K562 treated with DMSO at 1 percent for 12 hours (cell line): ENCODE data around the gene TMEM39B. TPM values are rescaled to one million over a fixed set of nuclear protein-coding genes. Genes with fewer than 3 reads are reported as not detected.

Experiments used
- total RNA-seq: library from RNA; unstranded; fragments of 300-600 nt; gene quantifications from 2 replicates; pipeline ENCODE4 v1.2.3, GENCODE V29; 2022; ENCODE audit not compliant: insufficient read depth

Gene TMEM39B
- 24.3 and 27.6 TPM in 2 replicates for total RNA-seq

GRCh38 chr1:32072622-32073298 is at the start of gene TMEM39B:
TMEM39B (plus strand) TSS chr1:32072939; CDS start chr1:32073048, 109 bp downstream.

DNA sequence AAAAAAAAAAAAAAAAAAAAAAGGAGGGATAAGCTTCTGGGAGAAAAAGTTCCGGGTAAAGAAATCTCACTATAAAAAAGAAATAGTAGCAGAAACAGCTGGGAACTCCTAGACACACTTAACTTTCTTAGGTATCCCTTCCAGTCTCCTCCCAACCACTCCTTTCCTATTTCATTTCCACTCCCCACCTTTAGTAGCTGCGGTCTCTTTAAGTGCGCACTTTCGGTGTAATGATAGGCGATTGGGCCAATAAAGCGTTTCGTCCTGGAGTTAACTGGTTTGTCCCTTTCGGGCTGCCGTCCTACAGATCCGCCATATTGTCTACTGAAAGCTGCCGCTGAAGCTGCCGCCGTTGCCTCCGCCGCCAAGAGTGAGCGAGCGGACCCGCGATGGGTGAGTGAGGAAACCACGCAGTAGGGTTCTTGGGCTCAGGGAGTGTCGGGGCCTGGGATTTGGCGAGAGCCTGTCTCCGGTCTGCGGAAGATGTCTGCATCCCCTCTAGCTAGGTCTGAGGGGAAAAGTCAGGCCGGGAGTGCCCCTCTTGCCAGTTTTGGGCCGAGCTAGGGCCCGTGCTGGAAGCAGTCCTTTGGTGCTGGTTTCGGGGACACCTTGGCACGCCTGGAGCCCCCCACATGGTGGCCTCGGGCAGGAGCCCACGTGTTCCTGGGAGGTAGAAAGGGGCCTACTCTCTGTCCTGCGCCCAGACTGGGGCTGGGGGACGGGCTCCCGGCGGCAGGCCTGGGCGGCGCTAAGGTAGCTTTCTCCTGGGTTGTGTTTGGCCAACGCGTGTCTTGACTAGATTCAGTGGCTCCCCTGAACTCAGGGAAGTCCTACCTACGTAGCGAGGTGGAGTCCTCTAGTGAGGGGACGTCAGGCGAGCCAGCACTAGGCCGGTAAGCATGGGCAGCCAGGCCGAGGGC is 35.3 kb downstream of the TMEM39B start, which contains the start of gene KPNA6:
Gene KPNA6 (plus strand): TSS at position 315 of the 920 bp plus-strand sequence. CDS start 75 bp downstream, at position 390.

Other genes with a start within 250 kb of the TMEM39B start
- 104 and 191 TPM in 2 replicates for gene PTP4A2, start 134.6 kb upstream of the TMEM39B start, total RNA-seq
- gene KHDRBS1, start 59.1 kb upstream of the TMEM39B start, total RNA-seq = 84.4 and 154 TPM in 2 replicates
- gene KPNA6, start 35.1 kb downstream of the TMEM39B start, total RNA-seq = 10.3 and 25.6 TPM in 2 replicates
- gene TXLNA, start 106.7 kb downstream of the TMEM39B start, total RNA-seq = 23.0 and 51.0 TPM in 2 replicates
- gene CCDC28B, start 127.7 kb downstream of the TMEM39B start, total RNA-seq = 25.5 and 27.9 TPM in 2 replicates
- 4.9 and 8.2 TPM in 2 replicates for gene IQCC, start 132.7 kb downstream of the TMEM39B start, total RNA-seq
- not detected in 2 replicates for gene DCDC2B, start 136.2 kb downstream of the TMEM39B start, total RNA-seq
- 8.0 and 8.4 TPM in 2 replicates for gene TMEM234, start 149.4 kb downstream of the TMEM39B start, total RNA-seq
- gene EIF3I, start 149.5 kb downstream of the TMEM39B start, total RNA-seq = 265 and 287 TPM in 2 replicates
- gene FAM167B, start 174.3 kb downstream of the TMEM39B start, total RNA-seq = not detected in 2 replicates
- not detected in 2 replicates for gene LCK, start 178.3 kb downstream of the TMEM39B start, total RNA-seq
- gene HDAC1, start 219.1 kb downstream of the TMEM39B start, total RNA-seq = 139 and 261 TPM in 2 replicates